ENCODE data around the gene CCDC191.

The CCDC191 gene

DNA sequence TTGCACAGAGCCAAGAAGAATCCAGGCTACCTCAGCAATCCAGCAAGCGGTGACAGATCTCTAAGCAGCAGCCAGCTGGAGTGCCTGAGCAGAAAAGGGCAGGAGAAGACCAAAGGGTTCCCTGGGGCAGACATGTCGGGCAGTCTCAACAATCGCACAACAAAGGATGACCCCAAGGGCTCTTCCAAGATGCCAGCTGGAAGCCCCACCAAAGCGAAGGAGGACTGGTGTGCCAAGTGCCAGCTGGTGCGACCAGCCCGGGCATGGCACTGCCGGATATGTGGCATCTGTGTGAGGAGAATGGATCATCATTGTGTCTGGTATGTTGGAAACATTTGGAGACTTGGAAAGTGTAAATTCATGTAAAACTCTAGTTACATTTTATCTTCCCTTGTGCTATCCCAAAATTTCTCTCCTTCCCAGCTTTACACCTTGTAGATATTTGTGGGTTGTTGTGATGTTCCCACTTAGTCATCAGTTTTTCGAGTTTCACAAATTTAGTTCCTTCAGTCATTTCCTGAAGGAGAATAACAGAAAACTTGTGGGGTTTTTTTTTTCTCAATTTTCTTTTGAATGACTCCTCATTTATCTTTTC lies 102.1 kb downstream of the CCDC191 start:
- DNase-seq, result no peak

DNA sequence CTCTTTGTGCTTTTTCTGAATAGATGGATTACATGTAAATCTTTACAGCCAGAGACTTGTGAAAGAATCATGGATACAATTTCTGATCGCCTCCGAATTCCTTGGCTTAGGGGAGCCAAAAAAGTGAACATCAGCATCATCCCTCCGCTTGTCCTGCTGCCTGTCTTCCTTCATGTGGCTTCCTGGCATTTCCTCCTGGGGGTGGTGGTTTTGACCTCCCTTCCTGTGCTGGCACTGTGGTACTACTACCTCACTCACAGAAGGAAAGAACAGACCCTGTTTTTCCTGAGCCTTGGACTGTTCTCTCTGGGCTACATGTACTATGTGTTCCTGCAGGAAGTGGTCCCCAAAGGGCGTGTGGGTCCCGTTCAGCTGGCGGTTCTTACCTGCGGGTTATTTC lies 102.6 kb downstream of the CCDC191 start:
- DNase-seq, result no peak

DNA sequence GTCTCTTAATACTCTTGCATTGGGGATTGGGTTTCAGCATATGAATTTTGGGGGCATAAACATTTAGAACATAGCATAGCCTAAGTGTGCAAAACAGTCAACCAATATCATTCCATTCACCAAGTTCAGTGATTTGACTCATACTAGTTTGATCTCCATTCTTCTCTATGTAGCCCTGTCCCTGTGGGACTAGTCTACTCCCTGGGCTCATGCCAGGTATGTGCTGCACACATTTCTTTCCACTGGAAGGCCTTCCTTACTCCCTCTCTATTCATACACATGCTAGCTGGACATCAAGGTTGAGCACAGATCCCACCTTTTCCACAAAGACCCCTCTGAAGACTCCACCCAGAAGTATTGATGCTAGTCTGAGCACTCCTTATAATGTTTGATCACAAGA lies 103.4 kb downstream of the CCDC191 start:
- DNase-seq, result no peak

DNA sequence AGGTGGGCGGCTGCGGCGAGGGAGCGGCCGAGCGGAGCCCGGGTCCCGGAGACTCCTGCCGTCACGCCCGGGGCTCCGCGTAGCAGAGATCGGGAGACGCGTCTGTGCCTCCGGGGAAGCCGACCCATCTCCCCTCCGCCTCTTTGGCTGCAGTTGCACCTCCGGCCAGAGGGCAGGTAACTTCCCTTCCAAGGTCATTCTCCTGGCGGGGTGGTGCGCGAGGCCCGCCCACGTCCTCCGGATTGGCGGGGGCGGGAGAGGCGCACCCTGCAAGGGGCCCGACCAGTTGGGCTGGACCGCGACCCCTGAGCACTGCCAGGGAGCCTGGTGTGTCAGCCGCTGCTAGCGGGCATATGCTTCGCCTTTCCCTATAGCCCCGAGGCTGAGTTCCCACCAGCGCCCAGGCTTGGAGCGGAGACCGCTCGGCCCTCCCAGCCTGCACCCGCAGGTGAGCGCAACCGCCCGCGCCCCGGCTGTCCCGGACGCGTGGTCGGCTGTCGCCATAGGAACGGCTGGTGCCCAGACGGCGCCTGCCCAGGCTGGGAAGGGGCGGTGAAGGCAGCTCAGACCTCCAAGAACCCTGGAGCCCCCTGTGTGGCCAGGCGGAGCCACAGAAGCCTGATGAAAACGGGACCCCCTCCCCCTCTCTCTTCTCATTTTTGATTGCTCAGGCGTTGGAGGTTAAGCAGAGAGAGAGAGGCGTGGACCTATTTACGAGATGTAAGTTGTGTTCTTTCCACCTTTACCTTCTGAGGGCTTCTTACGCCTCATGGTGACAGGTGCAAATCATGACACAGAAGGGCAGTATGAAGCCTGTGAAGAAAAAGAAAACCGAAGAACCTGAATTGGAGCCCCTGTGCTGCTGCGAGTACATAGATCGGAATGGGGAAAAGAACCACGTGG lies 108.1 kb downstream of the CCDC191 start:
- DNase-seq, result peak; percentile 82

DNA sequence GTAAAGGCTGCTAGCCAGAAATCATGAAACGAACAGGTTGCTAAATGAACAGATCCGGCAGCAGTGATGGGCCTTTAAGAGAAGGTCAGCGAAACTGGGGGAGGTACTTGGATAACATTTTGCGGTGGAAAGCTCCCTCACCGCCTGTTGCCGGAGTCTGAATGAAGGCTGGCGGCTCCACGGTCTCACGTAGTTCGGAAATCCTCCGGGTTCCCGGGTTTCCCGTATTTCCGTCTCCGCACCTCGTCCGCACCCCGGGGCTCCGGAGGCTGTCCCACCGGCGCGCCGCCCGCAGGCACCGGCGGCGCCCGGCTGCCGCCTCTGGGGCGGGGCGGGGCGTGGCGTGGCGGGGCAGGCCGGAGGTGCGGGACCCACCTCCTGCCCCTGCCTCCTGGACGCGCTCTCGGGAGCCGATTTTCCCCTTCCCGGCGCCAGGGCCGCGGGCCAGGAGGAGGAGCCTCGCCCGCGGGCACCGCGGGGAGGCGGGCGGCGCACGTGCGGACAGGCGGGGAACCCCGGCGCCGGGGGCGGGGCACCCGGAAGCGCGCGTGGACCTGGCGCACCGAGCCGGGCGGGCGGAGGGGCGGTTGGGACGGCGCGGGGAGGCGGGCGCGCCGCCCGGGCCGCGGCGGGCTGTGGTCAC lies 108.8 kb downstream of the CCDC191 start, which contains the start of gene ZDHHC23:
ZDHHC23 (plus strand) TSS at position 642 of the 643 bp plus-strand sequence. CDS start 790 bp downstream, outside the sequence.
- DNase-seq, result peak; percentile 93

DNA sequence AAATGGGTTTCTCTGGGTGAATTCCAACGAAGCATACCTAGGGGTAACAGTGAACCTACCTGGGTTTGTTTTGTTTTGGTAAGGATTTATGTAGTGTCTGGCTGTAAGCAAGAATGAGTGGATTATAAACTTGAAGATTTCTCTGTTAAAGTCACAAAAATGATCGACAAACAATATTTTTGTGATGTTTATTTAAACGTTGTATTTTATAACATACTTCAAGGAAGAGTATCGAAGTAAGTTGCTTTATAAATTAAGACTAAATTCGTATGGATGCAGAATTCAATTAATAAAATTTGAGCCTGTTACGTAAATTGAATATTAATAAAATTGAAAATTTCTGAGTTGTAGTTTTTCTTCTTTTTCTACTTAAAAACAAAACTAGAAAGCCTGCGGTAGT lies 109.5 kb downstream of the CCDC191 start:
- no peak for DNase-seq

DNA sequence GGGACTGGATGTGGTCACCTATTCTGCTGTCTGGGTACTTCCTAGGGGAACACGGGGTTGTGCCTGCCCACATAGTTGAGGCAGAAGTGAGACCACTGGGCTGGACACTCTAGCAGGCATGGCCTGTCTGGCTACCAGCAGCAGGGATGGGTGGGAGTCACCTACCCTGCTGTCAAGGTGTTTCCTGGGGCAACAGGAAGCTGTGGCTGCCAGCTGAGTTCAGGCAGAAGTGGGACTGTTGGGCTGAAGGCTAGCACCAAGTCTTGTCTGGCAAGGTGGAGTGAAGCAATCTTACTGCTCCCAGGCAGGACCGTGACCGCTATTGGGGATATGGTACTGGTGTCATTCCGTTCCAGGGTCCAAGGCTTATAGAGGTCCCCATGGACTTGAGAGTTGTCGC lies 128.8 kb downstream of the CCDC191 start:
- DNase-seq, result no peak

DNA sequence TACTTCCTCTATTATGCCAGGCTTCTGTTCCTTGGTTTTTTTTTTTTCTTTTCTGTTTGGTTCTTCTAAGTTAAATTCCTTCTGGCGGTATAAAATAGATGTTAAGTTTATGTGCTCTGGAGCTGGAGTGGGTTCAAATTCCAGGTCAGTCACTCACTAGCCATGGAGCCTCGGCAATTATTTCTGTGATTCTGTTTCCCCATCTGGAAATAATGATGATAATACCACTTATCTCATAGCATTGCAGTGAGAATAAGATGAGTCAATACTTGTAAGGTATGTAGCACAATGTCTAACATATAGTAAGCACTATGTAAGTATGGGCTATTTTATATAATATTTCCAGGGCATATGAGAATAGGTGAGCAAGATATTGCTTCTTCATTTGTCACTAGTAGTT lies 141.7 kb downstream of the CCDC191 start:
- no peak for DNase-seq
